ENCODE data around the gene FA2H. TPM values are rescaled to one million over a fixed set of nuclear protein-coding genes. Genes with fewer than 3 reads are reported as not detected.

Gene FA2H
- total and polyA plus RNA-seq, 2 of the 13 experiments (the other 11 are each of a cell fraction or from before 2014, with no cell fraction given) = 0.20 TPM; not detected in 1

DNA sequence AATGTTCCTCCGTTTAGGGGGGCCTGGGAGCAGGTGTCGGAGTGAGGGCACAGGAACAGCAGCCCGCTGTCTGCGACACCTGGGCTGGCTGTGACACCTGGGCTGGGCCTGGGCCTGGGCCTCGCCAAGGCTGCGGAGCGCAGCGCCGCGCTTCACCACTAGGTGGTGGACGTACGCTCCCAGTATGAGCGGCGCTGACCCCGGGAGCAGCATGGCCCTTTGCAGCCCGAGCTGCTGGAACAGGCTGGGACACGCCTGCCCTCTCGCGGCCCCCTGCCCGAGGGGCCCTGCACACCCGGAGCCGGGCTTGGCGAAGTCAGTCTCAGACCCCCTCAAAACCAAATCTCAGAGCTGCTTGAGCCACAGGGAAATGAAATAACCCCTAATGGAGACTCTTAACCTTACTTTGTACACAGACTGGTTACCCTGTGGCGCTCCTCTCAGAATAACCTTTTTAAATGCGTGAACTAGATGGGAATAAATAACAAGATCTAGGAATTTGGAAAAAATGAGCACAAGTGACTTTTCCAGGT lies 38.6 kb upstream of the FA2H start (continued):
- TF ChIP-seq, protein P1, sequence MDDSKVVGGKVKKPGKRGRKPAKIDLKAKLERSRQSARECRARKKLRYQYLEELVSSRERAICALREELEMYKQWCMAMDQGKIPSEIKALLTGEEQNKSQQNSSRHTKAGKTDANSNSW (CRISPR knock-in tag; IDR thresholded peaks at IDR 0.05; ENCODE audit: borderline replicate concordance) = no peak
- TF ChIP-seq PAXIP1 (CRISPR knock-in tag; conservative IDR thresholded peaks at IDR 0.05) (peak; percentile 49), ZNF790 (CRISPR knock-in tag; IDR thresholded peaks at IDR 0.05; ENCODE audit: borderline replicate concordance) (no peak), ZNF546 (CRISPR knock-in tag; conservative IDR thresholded peaks at IDR 0.05) (peak; percentile 76), ZNF501 (CRISPR knock-in tag; IDR thresholded peaks at IDR 0.05) (peak; percentile 76; the same call in 1 of the 2 replicates), AHDC1 (CRISPR knock-in tag; IDR thresholded peaks at IDR 0.05; ENCODE audit: borderline replicate concordance) (no peak), MEF2D (CRISPR knock-in tag; IDR thresholded peaks at IDR 0.05) (peak; percentile 90), ZNF441 (CRISPR knock-in tag; IDR thresholded peaks at IDR 0.05; ENCODE audit: borderline replicate concordance) (peak; percentile 52; the same call in 1 of the 2 replicates), ATF7-NPFF (CRISPR knock-in tag; IDR thresholded peaks at IDR 0.05; ENCODE audit: low read depth) (peak; percentile 88), ZMAT3 (CRISPR knock-in tag; conservative IDR thresholded peaks at IDR 0.05) (peak; percentile 74; the same call in 1 of the 2 replicates), GABPB1 (CRISPR knock-in tag; IDR thresholded peaks at IDR 0.05) (peak; percentile 80), SMAD9 (CRISPR knock-in tag; IDR thresholded peaks at IDR 0.05) (no peak)
- TF ChIP-seq, protein P2, sequence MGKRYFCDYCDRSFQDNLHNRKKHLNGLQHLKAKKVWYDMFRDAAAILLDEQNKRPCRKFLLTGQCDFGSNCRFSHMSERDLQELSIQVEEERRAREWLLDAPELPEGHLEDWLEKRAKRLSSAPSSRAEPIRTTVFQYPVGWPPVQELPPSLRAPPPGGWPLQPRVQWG (CRISPR knock-in tag; IDR thresholded peaks at IDR 0.05; ENCODE audit: borderline replicate concordance, low read depth) = no peak
- TF ChIP-seq, protein P3, sequence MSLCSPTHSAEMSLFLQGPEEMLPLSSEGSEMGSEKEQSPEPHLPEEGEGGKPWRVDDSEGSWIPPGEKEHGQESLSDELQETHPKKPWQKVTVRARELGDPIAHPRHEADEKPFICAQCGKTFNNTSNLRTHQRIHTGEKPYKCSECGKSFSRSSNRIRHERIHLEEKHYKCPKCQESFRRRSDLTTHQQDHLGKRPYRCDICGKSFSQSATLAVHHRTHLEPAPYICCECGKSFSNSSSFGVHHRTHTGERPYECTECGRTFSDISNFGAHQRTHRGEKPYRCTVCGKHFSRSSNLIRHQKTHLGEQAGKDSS (CRISPR knock-in tag; IDR thresholded peaks at IDR 0.05; ENCODE audit: borderline replicate concordance, low read depth) = peak; percentile 83; the same call in 1 of the 2 replicates
- TF ChIP-seq, protein P4, sequence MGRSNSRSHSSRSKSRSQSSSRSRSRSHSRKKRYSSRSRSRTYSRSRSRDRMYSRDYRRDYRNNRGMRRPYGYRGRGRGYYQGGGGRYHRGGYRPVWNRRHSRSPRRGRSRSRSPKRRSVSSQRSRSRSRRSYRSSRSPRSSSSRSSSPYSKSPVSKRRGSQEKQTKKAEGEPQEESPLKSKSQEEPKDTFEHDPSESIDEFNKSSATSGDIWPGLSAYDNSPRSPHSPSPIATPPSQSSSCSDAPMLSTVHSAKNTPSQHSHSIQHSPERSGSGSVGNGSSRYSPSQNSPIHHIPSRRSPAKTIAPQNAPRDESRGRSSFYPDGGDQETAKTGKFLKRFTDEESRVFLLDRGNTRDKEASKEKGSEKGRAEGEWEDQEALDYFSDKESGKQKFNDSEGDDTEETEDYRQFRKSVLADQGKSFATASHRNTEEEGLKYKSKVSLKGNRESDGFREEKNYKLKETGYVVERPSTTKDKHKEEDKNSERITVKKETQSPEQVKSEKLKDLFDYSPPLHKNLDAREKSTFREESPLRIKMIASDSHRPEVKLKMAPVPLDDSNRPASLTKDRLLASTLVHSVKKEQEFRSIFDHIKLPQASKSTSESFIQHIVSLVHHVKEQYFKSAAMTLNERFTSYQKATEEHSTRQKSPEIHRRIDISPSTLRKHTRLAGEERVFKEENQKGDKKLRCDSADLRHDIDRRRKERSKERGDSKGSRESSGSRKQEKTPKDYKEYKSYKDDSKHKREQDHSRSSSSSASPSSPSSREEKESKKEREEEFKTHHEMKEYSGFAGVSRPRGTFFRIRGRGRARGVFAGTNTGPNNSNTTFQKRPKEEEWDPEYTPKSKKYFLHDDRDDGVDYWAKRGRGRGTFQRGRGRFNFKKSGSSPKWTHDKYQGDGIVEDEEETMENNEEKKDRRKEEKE (IDR thresholded peaks at IDR 0.05) = no peak
